Left ventricle myocardium superior (tissue), 1 donor: ENCODE results near the gene FBXL17. TPM values are rescaled to one million over a fixed set of nuclear protein-coding genes. Genes with fewer than 3 reads are reported as not detected.
A peak's percentile ranks its signal among the peaks of the same experiment; 100 is the strongest.

Source experiments
- ATAC-seq: fragments of 200-7000 bp; cut with Tn5 transposase; one replicate; pipeline ENCODE4 v1.9.1; 2020; ENCODE audit warnings: mild to moderate bottlenecking, moderate library complexity
- DNase-seq: peaks from one replicate; pipeline ENCODE4 v3.0.0-alpha.2; 2020
- intact Hi-C: fragments of 100-400 bp; cut with micrococcal nuclease; formaldehyde crosslinking; loops from one replicate; pipeline ENCODE4 v1.11.0; 2022
- total RNA-seq: library from RNA; stranded (reverse); fragmentation: NEBNext Ultra II Directional; extraction: Animal tissue kit (Norgen Biotek cat#: 25700); gene quantifications from one replicate; pipeline ENCODE4 v1.2.1, GENCODE V29; 2021
- donor health status: DM: no; HTN: yes; CAD: no; lungs with severe emphysema.

The FBXL17 gene
- total RNA-seq, 1 donor from 2014 or later, result 45.1 TPM

GRCh38 chr5:108136493-108136892 lies 245.4 kb downstream of the FBXL17 start:
- no peak for ATAC-seq

DNA sequence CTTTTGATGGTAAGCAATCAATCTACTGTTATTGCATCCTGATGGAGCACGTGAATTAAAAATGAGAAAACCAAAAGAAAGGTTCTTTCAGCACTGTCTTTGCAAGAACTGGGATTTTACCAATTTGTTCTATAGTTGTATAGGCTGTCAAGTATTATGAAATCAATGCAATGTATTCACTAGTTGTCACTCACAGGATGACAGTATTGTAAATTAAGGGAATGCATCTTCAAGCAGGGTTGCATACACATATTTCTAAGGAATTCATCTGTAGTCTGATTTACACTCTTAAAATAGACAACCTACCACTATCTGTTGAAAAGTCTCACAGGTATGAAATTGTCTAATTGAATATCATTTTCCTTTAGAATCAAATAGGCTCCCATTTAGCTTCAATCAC lies 252.8 kb downstream of the FBXL17 start:
- DNase-seq, result no peak
- no peak for ATAC-seq
- intact Hi-C loops, result no loop called here

More at GRCh38 chr5:108136493-108136892, 245.4 kb downstream of the FBXL17 start:
- intact Hi-C loops, result no loop called here
- DNase-seq, result no peak

DNA sequence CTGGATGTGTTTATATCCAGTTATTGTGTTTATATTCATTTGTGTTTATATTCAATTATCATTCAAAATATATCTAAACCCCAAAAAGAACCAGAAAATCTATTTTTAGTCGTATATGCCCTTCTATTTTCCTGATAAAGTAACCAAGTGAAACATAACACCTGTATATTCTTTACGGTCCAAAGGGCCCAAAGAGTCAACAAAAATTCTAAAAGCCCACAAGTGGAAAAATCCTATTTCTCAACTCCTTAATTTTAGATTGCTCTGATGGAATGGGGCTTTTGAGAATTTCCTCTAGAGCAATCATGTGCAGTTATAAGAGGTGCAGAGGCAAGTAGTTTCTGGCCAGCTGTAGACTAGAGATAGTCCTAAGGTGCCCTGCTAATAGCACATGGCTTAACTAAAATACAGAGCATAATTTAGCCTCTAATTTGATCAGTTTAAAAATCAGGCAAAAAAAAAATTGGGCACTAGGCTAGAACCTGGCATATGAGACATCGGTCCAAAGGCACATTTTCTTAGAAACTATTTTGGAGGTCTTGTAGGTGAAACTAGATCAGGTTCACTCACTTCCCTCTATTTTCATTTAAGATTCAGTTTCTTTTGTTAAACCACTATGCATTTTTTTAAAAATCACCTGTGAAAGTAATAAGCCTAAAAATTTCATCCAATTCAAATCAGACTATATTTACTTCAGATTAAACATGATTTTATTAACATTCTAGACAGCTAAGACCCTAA lies 256.0 kb downstream of the FBXL17 start:
- no peak for ATAC-seq
- DNase-seq, result no peak
- intact Hi-C loops, result no loop called here

GRCh38 chr5:108124596-108124995 lies 257.3 kb downstream of the FBXL17 start:
- no peak for DNase-seq
- intact Hi-C loops, result no loop called here
- ATAC-seq, result no peak

- intact Hi-C loops, result no loop called here
- ATAC-seq (peak; percentile 74), DNase-seq (no peak)
Observed at GRCh38 chr5:108122702-108123101, 259.2 kb downstream of the FBXL17 start.

GRCh38 chr5:108118813-108119514 lies 262.9 kb downstream of the FBXL17 start:
- ATAC-seq (peak; percentile 93), DNase-seq (no peak)
- intact Hi-C loops, result no loop called here

DNA sequence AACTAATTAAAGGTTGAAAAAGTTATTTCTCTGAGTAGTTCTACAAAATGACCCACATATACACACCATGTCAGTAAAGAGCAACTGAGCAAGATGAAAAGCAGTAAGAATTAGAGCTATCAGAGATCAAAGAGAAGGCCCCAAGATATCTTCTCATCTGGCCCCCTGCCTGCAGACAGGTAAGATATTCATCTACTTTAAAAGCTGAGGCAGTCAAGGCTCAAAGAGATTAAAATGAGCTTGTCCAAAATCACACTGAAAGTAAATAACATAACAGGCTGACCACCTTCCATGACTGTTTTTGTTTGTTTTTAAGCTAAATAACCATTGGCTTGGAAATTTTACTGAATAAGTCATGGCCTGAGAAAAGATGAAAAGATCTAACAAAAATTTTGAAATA lies 266.2 kb downstream of the FBXL17 start:
- DNase-seq, result no peak
- ATAC-seq, result no peak
- intact Hi-C loops, result no loop called here

DNA sequence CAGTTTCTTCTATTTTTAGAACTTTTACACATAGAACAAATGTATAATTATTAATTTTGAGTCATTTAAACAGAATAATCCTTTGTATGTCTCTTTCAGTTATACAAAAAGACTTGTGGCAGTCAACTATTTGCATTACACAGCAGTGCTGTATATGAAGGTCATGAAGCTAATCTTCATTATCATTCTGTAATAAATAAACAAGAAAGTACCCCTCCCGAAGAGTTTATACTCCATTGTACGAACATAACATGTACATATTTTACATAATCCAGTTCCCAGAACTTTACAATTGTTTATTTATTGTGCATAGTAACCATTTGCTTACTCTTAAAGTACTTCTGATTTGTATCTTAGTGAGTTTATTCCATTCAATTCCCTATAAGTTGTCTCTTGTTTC lies 267.9 kb downstream of the FBXL17 start:
- DNase-seq (no peak), ATAC-seq (no peak)
- intact Hi-C loops, result no loop called here

- intact Hi-C loops, result no loop called here
- no peak for DNase-seq
Observed at GRCh38 chr5:108111736-108112135, 270.2 kb downstream of the FBXL17 start.

DNA sequence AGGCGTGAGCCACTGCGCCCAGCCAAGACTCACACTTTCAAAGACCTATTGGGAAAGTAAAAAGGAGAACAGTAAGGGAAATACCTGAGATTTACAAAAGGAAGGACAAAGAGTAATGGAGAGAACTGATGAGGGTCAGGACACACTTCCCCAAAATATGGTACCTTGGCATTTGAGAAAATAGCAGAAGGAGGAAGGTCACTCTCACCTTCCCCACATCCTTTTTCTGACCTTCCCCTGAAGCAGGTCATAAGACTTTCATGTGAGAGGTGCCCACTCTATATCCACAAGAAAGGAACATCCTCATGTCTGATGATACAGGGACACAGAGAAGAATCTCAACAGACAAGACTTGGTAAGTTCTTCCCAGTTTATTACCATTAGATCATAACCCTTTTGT lies 272.8 kb downstream of the FBXL17 start:
- DNase-seq (no peak), ATAC-seq (no peak)
- intact Hi-C loops, result no loop called here

More at GRCh38 chr5:108111736-108112135, 270.2 kb downstream of the FBXL17 start:
- no peak for ATAC-seq

DNA sequence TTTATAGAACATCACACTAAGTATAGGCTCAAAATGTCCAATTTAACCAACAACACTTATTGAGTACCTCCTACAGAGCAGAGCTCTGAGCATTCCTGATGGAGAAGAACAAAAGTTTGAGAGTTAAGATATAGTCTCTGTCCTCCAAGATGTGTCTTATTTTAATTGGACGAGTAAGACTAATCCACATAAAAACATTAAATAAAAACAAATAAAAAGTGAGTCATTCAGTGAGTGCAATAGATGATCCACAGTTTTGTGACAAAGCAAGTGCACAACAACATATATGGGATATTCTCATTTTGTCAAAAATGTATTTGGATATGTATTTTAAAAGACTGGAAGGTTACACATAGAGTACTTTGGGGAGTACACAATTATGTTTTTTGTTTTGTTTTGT lies 277.4 kb downstream of the FBXL17 start:
- intact Hi-C loops, result no loop called here
- ATAC-seq (no peak), DNase-seq (no peak)

DNA sequence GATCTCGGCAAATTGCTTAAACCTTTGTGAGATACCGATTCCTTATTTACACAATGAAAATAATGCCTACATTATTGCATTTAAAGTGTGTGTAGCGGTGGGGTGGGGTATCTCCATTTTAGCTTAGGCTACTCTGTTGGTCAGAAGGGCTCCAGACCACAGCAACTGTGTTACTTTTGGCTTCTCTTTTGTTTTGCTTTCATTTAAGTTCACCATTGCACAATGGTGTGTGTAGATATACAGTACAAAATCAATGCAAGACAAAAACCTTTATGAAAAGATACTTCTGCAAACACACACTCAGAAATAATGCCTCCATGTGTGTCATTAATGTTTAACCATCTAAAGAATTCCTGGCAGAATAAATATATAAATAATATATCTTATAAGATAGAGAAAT lies 279.4 kb downstream of the FBXL17 start:
- DNase-seq (no peak), ATAC-seq (no peak)
- intact Hi-C loops, result no loop called here

GRCh38 chr5:108101821-108102220 lies 280.1 kb downstream of the FBXL17 start:
- peak; percentile 29 for DNase-seq
- ATAC-seq, result peak; percentile 73

DNA sequence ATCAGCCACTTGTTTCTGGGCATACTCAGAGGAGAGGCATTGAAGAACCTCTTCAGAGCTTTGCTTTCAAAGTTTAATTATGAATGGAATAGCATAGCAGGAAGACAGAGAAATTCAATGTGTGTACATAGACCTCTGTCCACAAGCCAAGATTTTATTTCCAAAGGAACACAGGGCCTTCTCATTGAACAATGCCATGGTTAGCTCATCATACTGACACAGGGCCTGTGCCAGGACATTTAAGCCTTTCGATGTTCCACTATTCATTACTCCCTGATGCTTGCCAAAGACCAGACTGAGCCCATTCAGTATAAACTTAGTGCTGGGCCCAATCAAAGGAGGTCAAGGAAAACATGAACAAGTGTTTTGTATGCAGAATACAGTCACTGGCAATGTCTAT lies 280.8 kb downstream of the FBXL17 start:
- no peak for DNase-seq
- intact Hi-C loops, result no loop called here
- ATAC-seq, result peak; percentile 98

More at GRCh38 chr5:108101821-108102220, 280.1 kb downstream of the FBXL17 start:
- intact Hi-C loops, result no loop called here

DNA sequence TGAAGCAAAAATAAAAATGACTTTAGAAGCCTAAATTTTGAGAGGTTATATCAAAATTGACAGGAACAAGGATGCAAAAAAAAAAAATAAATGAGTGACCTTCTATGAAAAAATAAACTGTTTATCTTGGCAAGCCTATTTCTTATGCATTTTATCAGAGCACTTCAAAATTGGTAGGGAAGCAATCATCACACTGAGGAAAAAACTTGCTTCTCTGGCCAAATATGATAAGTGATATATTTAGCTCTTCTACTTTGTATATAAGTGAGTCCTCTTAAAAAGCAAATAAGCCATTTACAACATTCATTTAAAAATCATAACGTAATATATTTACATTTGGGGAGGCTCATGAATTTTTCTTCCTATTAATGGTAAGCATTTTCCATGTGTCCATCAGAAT lies 287.1 kb downstream of the FBXL17 start:
- intact Hi-C loops, result no loop called here
- DNase-seq, result no peak
- ATAC-seq, result peak; percentile 52

DNA sequence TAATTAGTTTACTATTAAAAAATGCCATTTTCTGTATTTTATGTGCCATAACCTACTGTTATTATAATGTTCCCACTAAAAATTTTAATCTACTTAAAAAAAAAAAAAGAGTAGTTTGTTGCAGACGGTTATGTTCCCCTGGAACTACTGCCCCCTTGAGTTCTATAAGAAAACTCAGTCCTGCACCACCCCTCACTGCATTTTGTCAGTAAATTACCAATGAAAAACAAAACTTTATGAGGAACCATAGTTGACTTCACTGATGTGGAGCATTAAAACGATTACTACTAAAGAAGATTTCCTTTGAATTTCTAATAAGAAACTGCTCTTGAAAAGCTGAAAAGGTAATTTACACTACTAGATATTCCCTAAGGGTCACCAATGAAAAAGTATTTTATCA lies 288.7 kb downstream of the FBXL17 start:
- intact Hi-C loops, result no loop called here
- DNase-seq (no peak), ATAC-seq (no peak)

GRCh38 chr5:108090946-108091345 lies 291.0 kb downstream of the FBXL17 start:
- ATAC-seq (no peak), DNase-seq (no peak)
- intact Hi-C loops, result no loop called here

- intact Hi-C loops, result no loop called here
Observed at GRCh38 chr5:108084105-108084504, 297.8 kb downstream of the FBXL17 start.

GRCh38 chr5:108083232-108083631 lies 298.7 kb downstream of the FBXL17 start:
- ATAC-seq (no peak), DNase-seq (no peak)
- intact Hi-C loops, result no loop called here

More at GRCh38 chr5:108084105-108084504, 297.8 kb downstream of the FBXL17 start:
- peak; percentile 27 for ATAC-seq
- no peak for DNase-seq

DNA sequence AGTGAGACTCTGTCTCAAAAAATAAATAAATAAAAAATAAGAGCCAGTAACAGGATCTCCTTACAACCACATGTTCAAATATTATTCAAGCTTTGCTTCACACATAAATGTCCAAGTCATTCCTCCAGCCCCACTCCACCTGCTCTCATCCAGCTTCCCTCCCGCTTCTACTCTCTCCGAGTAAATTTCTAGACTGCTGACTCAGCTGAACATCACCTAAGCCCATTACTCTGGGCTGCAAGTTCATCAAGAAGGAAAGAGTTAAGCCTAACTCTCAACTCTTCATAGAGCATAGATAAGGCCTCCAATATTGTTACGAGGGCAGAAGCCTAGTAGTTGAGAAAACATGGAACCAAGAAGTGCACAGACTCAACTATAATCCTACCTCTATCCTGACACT lies 300.2 kb downstream of the FBXL17 start:
- DNase-seq (no peak), ATAC-seq (no peak)
- intact Hi-C loops, result no loop called here

DNA sequence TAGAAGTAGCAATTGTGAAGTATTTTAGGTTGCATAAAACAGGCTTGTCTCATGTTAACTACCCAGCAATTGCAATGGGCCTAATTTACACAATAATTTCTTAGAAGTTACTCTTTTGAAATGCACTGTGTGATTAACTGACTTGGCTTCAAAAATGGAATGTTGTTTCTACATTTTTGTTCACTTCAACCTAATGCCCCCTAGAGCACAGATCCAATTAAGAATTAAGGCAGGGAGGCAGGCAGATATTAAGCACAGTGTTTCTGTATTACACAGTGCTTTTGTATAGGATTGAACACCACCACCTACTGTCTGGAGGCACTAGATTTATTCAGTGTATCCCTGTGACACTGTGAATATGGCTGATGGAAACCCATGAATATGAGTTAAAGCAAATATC lies 302.1 kb downstream of the FBXL17 start:
- ATAC-seq, result no peak
- no peak for DNase-seq
- intact Hi-C loops, result no loop called here
